HG03378 (cell line): ENCODE results near the gene MAP6D1.
A peak's percentile ranks its signal among the peaks of the same experiment; 100 is the strongest.
"Not testable (repeated sequence)": the region's sequence is repeated elsewhere in the genome, so short reads cannot be mapped to it uniquely, and the experiment has no call there.

Experiments used
- ATAC-seq: cut with Tn5 transposase; IDR thresholded peaks from one replicate; pipeline ENCODE4 v1.9.1; 2021; ENCODE audit warnings: mild to moderate bottlenecking, moderate library complexity; ENCODE audit not compliant: unreplicated experiment

The MAP6D1 gene

DNA sequence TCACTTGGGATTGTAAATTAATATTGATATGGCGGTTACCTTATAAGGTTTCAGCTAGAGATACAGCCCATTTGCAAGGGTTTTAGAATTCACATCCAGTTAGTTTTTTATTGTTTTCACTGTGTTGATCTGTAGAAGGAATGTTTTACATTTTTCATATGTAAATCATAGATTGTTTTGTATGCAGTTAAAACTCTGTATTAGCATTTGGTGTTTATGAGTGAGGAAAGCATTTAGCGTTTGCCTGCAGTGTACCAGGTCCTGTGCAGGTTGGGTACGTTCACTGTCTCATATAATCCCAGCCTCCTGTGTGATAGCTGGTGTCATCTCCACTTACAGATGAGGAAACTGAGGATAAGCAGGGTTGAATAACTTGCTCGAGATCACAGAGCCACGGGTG is 23.8 kb downstream of the MAP6D1 start:
- ATAC-seq, result no peak

DNA sequence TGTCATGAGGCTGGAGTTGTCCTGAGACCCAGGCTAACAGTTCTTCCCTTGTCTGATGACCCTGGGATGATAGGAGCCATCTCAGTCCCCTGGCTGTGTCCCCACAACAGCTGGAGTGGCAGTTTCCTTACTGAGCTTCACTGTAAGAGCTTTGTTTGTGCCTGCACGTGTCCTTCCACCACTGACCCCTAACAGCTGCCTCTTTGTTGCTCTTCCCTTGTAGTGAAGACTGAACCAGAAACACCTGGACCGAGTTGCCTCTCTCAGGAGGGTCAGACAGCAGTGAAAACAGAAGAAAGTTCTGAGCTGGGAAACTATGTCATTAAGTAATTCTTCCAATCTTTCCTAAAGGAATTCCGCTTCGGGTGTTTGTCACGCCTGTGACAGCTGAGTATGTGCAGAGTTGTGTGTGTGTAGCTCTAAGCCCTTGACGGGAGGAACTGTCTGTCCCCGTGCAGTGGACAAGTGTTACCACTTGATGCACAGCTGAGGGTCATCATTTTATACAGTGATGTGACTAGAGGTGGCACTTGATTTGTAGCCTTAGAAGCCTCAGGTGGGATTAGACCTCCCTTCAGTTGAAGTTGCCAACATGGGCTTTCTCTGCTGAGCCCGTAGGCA is 25.0 kb downstream of the MAP6D1 start:
- no peak for ATAC-seq

DNA sequence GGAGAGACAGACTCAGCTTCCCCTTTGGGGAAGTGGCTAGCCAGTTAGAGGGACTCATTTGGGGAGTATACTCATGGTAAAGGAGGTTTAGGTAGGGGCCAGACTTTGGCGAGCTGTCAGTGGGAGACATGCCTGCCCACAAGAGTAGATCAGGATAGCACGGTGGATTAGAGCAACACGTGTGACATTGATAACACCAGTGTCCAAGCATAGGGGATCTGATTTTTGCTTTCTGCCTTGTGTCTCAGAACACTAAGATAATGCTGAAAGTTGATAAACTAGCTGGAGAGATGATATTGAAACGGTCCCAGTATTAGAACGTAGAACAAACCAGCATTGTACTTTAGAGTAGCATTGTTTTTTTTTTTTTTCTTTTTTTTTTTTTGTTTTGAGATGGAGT is 25.9 kb downstream of the MAP6D1 start:
- ATAC-seq, result no peak

DNA sequence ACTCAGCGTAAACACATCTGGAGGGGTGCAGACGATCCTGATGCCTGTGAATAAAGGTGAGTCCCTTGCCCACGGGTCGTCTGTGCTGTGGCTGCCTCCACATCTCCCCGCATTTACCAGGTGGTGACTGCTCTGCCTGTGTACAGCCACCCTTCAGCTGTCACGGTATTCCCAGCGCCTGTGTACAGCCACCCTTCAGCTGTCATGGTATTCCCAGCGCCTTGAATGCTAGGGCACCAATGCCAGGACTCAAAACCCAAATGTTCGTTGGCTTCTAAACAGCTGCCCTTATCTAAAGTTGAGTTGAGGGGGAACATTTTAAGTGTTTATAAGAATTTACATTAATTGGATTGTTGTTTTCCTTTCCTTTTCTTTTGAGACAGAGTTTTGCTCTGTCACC is 27.4 kb downstream of the MAP6D1 start:
- no peak for ATAC-seq

DNA sequence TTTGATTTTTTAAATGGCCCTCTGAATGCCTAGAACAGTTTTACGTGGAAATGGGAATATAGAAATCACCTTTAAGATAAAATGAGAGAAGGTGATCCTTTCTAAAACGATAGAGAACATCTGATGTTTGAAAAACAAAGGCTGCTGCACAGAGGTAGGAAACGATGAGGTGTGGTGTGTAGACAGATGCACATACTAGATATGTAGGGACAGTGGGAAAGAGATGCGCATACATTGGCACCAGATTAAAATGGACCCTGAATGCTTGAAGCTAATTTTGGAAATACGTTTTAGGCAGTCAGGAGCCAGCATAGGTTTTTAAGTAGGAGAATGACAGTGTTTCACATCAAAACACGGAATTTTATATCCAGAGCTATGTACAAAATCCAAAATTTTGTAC is 29.0 kb downstream of the MAP6D1 start:
- no peak for ATAC-seq

DNA sequence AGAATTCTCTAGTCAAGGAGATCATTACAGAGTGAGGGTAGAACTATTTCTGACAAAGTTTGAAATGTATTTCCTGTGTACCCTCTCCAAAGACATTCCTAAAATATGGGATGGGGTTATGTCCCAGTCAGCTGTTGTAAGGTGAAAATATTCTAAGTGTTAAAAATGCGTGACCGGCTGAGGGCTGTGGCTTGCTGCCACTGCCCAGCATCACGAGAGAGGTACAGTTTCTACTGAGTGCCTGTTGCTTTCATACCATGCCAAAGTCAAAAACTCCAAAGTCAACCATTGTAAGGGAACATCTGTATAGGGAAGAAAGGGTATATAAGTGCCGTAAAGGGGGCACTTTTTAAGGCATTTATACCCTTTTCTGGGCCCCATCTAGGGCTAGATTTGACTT is 30.9 kb downstream of the MAP6D1 start:
- ATAC-seq, result no peak

DNA sequence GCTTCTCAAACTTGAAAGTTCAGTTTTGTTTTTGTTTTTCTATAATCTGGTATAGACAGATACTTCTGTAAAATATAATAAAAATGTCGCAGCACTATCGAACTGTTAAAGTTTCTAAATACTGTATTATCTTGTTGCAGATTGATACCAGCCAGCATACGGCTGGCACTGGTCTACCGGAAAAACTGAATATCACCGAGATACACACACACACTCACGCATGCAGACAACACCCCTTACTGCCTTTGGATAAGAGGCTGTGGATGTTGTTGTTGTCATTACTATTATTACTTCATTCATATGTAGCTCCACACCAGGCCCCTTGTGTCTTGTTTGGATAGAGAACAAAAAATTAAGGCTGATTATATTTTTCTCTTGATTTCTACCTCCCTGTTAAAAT is 32.4 kb downstream of the MAP6D1 start:
- ATAC-seq, result no peak

DNA sequence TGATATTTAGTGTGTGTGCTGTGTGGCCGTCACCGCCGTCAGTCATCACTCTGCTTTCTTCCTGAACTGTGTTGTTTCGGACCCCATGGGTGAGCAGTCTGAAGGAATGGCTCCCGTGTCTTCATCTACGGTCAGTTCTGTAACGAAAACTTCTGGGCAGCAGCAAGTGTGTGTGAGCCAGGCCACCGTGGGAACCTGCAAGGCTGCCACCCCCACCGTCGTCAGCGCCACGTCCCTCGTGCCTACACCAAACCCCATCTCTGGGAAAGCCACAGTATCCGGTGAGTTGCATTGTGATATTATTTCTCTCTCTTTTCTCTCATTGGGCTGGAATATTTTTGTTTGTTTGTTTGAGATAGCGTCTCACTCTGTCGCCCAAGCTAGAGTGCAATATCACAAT is 34.7 kb downstream of the MAP6D1 start:
- ATAC-seq, result no peak

DNA sequence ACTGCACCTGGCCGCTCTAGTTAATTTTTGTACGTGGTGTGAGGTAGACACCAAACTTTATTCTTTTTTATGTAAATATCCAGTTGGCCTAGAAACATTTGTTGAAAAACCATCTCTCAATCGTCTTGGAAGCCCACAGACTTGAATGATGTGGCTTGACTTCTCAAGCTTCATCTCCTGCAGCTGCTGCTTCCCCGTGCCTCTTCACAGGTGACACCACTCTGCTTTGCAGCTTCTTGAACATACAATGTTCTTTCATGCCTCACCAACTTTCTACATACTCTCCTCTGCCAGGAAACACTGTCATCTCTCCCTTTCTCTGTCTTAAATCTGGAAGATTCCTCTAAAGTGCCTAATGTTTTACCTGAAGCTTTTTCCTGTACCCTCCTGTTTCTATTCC is 35.6 kb downstream of the MAP6D1 start:
- ATAC-seq, result no peak

DNA sequence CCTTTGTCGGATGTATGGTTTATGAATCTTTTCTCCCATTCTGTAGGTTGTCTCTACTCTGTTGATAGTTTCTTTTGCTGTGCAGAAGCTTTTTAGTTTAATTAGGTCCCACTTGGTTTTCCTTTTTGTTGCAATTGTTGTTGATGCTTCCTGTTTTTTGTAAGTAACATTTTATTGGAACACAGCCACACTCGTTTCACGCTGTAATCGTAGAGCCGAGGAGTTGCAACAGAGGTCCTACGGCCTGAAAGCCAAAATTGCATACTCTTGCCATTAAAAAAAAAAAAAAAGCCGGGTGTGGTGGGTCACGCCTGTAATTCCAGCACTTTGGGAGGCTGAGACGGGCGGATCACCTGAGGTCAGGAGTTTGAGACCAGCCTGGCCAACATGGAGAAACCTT is 40.9 kb downstream of the MAP6D1 start:
- not testable (repeated sequence) for ATAC-seq

DNA sequence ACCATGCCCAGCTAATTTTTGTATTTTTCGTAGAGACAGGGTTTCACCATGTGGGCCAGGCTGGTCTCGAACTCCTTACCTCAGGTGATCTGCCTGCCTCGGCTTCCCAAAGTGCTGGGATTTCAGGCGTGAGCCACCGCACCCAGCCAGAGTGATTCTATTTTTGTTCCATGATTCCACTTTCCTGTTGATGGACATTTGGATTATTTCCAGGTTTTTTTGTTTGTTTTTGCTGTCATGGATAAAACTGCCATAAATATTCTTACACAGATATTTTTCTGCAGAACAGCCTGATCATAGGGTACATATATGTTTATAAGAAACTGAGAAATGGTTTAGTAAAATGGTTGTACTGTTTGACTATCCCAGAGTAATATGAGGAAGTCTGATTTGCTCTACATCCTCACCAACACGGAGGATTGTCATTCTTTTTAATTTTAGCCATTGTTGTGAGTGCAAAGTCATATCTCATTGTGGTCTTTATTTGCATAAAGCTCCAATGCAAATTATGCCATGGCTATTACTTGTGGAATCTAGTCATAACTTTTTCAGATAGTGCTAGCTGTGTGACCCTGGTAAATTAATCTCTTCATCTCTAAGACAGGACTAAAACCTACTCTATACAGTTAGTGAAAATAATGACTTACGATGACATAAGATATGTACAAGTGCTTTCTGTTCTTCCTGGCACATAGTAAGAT is 42.7 kb downstream of the MAP6D1 start:
- no peak for ATAC-seq

DNA sequence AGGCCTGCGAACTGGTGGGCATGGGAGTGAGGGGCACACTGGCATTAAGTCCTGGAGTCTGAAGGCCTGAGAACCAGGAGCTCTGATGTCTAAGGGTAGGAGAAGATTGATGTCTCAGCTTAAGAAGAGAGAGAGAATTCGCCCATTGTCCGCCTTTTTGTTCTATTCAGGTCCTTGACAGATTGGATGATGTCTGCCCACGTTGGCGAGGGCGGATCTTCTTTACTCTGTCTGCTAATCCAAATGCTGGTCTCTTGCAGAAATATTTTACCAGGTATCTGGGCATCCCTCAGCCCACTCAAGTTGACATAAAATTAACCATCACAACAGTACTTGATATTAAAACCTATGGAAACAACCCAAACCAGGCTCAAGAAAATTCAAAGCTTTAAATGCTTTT is 44.1 kb downstream of the MAP6D1 start:
- ATAC-seq, result no peak

DNA sequence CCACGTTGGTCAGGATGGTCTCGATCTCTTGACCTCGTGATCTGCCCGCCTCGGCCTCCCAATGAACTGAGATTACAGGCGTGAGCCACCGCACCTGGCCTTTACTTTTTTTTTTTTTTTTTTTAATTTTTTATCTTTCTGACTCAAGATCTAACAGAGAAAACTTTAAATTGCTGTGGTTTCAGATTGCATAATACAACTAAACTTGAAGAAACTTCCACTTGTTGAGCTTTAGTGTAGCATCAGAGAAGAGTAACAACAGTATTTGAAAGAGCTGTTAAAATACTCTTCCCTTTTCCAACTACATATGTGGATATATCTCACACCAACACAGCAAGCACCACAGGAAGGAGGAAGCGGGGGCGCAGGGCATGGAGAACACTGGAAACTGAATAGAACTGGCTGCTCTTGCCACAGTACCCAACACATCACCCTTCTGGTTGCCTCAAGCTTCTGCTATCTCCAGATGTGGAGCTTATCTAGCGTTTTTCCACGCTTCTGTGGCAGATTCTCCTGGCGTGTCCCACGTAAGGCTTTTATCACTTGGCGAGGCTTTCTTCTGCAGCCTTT is 45.4 kb downstream of the MAP6D1 start:
- no peak for ATAC-seq

DNA sequence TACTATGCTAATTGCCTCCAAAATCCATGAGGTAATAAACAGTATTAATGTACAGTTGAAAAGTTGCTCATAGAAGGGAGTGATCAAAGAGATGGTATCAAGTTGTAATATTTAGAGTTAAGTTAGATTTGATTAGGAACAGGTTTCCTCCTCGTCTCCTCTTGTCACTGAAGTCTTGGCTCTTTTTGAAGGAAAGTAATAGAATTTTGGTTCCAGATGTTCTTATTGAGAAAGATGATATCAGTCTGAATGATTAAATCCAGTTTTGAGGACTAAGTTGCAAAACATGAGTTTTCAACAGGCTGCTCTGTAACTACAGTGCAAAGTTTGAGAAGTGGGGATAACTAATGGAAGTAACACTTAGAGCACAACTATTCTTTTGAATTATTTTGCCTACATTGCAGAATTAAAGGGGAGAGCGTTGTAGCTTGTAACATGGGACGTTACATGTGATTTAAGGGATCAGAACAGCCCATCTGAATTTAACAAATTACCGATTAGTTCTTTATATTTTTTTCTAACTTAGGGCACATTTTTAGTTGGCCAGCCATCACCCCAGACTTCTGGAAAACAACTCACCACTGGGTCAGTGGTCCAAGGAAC is 48.3 kb downstream of the MAP6D1 start:
- ATAC-seq, result no peak

DNA sequence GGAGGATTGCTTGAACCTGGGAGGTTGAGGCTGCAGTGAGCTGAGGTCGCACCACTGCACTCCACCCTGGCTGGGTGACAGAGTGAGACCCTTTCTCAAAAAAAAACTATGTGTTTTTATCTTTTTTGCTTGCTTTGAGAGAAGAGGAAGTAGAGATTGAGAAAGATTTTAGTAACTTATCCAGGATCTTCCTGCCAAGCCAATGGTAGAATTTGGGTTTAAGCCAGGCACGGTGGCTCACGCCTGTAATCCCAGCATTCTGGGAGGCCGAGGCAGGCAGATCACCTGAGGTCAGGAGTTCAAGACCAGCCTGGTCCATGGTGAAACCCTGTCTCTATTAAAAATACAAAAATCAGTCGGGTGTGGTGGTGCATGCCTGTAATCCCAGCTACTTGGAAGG is 48.9 kb downstream of the MAP6D1 start:
- not testable (repeated sequence) for ATAC-seq

DNA sequence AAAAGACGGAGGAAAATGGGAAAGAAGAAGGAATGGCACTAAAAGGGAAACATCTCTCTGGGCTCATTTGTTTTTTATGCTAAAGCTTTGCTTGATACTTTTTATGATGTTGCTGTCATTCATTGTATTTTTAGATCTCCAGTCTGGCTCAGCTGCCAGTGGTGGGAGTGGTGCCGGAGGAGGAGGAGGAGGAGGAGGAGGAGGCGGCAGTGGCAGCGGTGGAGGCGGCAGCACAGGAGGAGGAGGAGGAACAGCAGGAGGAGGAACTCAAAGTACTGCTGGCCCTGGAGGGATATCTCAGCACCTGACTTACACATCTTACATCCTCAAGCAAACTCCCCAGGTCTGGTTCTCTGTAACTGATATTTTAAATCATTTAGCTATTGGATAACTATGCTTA is 49.6 kb downstream of the MAP6D1 start:
- no peak for ATAC-seq

DNA sequence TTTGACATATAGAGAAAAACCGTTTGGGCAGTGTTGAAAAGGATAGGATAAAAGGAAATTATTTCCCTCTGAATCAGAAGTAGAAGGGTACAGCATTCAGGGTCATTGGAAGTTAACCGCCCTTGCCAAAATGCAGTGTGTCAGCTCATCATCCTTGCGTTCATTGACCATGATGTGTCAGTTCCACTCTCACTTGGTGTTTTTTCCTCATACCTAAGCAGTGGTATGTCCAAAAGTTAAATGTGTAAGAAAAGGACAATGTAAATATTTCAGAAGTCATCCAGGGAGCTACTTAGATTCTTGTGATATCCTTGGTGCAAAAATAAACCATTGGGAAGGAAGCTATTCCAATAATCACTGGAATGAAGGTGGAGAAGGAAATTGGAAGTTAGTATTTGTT is 50.7 kb downstream of the MAP6D1 start:
- no peak for ATAC-seq

DNA sequence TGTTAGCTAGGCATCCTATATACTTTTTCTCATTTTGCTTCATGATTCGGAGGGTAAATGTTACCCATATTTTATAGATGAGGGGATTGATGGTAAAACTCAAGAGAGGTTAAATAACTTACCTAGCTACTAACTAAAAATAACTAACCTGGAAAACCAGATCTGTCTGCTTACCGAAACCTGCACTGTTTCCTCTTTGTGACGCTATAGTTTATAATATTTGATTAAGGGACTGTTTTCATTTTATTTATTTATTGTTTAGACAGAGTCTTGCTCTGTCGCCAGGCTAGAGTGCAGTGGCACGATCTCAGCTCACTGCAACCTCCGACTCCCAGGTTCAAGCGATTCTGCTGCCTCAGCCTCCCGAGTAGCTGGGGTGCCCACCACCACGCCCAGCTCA is 55.9 kb downstream of the MAP6D1 start:
- ATAC-seq, result no peak

DNA sequence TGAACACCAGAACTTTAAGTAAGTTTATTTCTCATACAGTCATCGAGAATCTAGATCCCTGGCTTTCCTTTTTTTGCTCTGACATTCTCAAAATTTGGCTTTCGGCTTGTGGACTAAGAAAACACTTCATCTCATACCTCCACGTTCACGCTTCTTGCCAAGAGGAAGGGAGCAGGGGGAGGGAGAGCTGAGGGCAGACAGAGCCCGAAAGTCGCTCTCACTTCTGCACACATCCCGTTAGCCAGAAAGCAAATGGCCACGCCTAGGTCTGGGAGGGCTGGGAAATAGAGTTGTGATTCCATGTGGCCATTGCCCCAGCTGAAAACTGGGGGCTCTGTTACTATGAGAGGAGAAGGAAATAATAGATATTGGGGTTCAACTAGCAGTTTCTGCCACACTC is 57.3 kb downstream of the MAP6D1 start:
- ATAC-seq, result no peak

DNA sequence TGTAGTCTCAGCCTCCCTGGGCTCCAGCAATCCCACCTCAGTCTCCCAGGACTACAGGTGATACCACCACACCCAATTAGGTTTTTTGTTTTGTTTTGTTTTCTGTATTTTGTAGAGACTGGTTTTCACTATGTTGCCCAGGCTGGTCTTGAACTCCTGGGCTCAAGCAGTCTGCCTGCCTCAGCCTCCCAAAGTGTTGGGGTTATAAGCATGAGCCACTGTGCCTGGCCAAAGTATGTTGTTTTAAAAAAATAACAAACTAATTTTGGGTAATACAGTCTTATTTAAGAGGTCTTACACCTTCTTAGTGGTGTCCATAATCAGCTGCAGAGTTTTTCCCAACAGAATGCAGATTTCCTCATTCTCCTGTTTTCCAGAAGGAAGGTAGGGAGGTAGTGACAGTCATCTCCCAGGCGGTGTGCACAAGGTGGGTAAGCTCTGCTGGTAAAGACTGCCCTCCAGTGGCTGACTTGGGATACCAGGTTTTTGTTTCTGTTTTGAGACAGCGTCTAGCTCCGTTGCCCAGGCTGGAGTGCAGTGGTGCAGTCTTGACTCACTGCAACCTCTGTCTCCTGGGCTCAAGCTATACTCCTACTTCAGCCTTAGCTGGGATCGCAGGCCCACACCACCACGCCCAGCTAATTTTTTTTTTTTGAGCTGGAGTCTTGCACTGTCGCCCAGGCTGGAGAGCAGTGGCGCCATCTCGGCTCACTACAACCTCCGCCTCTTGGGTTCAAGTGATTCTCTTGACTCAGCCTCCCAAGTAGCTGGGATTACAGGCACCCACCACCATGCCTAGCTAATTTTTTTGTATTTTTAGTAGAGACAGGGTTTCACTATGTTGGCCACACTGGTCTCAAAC is 58.4 kb downstream of the MAP6D1 start:
- peak; percentile 73 for ATAC-seq

DNA sequence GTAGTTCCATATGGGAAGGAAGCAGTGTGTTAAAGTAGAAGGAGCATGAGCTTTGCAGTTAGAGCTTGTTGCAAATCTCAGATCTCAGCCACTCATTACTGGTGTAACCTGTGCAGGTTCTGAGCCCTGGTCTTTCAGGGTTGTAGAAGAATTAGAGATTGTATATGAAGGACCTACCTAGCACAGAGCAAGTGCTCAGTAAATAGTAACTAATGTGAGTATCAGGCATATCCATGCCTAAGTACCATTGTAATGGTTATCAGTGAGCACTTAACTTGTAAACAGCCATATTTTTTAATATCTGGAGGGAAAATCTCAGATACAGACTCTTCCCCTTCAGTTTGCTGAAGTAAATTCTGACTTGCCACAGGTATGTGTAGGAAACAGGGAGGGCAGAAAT is 59.3 kb downstream of the MAP6D1 start:
- ATAC-seq, result no peak
